CD4-positive, alpha-beta T cell treated with Interleukin-15 for 4 hours (primary cell): ENCODE results near the gene NACC2.
"Not testable (repeated sequence)": the region's sequence is repeated elsewhere in the genome, so short reads cannot be mapped to it uniquely, and the experiment has no call there.

Experiments
- DNase-seq: peaks from one replicate; pipeline ENCODE4 v3.0.0-alpha.2; 2020; ENCODE audit warnings: low spot score

The NACC2 gene

GRCh38 chr9:136110082-136111061 is 15.3 kb upstream of the NACC2 start:
- DNase-seq: no peak

DNA sequence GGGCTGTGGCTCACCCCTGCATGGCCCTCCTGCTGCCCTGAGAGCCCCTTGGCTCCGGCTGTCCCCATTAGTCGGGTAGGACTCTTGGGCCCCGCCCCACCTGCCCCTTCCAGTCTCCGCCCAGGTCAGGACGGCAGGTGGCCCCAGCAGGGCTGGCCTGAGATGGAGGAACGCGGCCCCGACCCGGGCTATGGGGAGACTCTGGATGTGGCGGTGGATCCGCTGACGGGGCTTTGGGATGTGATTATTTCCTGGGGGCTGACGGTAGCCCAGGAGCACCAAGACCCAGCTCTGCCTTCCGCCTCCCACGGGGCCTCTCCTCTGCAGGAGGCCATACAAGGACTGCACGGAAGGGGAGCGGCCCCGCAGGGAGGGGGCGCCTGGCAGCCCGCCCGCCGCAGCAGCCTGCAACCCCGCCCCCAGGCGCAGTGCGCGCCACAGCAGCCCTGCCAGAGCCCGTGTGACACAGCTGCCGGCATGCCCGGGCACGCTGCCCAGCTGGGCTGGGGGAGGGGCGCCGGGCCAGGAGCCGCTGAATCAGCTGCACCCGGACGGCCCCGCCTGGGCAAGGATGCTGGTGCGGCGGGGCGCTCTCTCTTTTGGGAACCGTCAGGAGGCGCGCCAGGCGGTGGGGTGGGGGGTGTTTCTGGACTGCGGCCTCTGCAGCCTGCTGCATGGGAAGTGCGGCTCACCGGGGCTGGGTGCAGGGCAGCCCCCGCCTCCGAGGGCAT is 14.4 kb upstream of the NACC2 start:
- peak; percentile 95 for DNase-seq

- DNase-seq: no peak
Observed at GRCh38 chr9:136108648-136109266, 13.7 kb upstream of the NACC2 start.

GRCh38 chr9:136107953-136108647 is 13.0 kb upstream of the NACC2 start:
- DNase-seq: no peak

DNA sequence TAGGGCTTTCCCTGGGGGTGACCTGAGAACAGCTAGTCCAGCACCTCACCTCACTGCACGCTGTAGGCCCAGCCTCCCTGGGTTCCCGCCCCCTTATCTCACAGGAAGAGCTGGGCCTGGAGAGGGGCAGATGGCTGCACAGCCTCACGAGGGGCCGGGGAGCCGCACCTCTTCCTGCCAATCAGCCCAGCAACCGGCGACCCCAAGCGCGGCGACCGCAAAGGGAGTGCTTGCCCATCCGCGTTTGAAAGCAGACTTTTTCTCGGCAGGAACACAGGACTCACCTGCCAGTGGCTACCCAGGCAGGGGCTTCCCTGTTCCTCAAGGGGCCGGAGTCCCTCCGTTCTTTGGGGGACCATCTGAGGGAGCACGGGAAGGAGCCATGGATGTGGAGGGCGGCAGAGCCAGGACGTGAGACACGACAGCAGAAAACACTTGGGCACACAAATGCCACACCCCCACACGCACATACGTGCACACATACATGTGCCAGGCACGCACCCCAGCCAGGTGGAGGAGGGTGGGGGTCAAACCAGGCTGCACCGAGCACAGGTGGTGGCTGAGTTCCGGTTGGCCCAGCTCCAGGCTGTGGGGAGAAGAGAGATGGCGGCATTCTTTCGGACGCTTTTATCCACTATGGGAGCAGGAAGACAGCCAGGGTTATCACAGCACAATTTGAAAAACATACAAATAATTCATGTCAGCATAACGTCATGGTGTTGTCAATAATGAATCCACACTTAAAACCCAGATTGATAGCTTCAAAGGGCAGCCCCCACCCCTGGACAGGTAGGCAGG is 12.3 kb upstream of the NACC2 start:
- peak; percentile 47 for DNase-seq

- DNase-seq: no peak
Observed at GRCh38 chr9:136105398-136106135, 10.5 kb upstream of the NACC2 start.

- DNase-seq: no peak
Observed at GRCh38 chr9:136104916-136105315, 9.8 kb upstream of the NACC2 start.

- DNase-seq: no peak
Observed at GRCh38 chr9:136104488-136104800, 9.4 kb upstream of the NACC2 start.

GRCh38 chr9:136103651-136104487 is 8.8 kb upstream of the NACC2 start:
- DNase-seq: no peak

DNA sequence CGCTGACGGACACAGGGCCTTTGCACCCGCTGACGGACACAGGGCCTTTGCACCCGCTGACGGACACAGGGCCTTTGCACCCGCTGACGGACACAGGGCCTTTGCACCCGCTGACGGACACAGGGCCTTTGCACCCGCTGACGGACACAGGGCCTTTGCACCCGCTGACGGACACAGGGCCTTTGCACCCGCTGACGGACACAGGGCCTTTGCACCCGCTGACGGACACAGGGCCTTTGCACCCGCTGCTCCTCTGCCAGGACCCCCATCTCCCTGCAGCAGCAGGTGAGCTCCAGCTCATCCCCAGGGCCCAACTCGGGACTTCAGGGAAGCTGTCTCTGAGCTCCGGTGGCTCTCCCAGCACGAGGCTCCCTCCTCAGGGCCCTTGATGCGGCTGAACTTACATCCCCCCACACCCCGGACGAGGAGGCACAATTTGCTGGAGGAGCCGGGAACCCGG is 6.6 kb upstream of the NACC2 start:
- DNase-seq: not testable (repeated sequence)

- no peak for DNase-seq
Observed at GRCh38 chr9:136100700-136101614, 5.9 kb upstream of the NACC2 start.

- no peak for DNase-seq
Observed at GRCh38 chr9:136099542-136099941, 4.5 kb upstream of the NACC2 start.

DNA sequence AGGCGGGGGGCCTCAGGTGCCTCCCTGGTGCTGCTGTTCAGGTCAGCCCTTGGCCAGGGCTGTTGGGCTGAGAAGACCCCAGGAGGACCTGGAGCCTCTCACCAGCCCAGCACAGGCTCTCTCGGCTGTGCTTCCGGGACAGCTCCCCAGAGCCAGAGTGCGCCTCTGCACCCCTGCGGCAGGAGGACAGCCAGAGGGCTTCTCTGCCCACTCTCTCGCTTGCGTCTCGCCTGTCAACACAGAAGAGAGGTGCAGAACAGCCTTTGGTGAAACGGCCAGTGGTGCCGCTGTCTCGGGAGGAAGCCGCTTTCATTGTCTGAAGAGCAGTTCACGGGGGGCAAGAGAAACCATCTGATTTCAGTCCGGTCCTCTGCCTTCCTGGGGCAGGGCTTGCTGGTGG is 3.8 kb upstream of the NACC2 start:
- DNase-seq: no peak

DNA sequence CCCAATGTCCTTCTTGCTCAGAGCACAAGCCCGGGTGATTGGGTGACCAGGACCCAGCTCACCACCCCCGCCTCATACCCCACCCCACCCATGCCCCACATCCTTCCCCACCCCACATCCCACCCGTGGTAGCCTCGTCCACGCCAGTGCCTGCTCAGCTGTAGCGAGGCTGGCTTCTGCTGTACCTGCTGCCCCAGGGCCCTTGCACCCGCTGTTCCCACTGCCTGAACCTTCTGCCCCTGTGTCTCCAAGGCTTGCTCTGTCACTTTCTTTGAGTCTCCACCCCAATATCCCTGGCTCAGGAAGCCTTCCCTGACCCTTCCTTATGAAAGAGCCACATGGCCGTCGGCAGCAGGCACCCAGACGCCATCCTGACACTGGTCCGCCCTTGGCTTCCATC is 3.1 kb upstream of the NACC2 start:
- no peak for DNase-seq

DNA sequence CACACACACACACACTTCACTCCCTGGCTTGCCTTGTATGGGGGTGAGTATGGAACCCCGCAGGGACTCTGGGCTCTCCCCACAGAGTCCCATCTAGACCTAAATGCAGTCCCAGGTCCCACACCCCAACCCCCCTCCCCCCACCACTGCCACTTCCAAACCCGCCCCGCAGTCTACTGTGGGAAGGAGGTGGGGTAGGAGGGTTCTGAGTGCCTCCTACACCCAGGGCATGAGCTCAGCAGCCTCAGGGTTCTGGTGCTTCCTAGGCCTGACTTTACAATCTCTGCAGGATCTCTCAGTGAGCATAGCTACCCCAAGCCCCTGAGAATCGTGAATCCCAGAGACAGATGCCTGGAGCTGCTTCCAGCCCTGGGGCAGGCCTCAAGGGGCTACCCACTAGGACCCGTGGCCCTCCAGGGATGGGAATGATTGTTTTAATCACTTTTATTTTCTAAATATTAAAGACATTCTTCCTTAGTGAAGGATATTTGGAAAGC is 1.5 kb upstream of the NACC2 start:
- no peak for DNase-seq

GRCh38 chr9:136093995-136094881 is 851 bp downstream of the NACC2 start:
- DNase-seq: peak; percentile 41

- no peak for DNase-seq
Observed at GRCh38 chr9:136093346-136093986, 1.6 kb downstream of the NACC2 start.
